HUES48 (cell line): ENCODE results near the gene TRAIP.
"Not testable (repeated sequence)": the region's sequence is repeated elsewhere in the genome, so short reads cannot be mapped to it uniquely, and the experiment has no call there.

Experiments used
- H3K27ac ChIP-seq: one replicate; pipeline ENCODE4 v1.7.0; 2013; ENCODE audit warnings: low read depth, low read length, inconsistent platforms
- H3K27me3 ChIP-seq: 2 replicates; pipeline ENCODE4 v1.6.1; 2013; ENCODE audit warnings: mild to moderate bottlenecking, low read length; ENCODE audit not compliant: control insufficient read depth, insufficient read depth
- H3K36me3 ChIP-seq: 2 replicates; pipeline ENCODE4 v1.6.1; 2013; ENCODE audit warnings: low read length; ENCODE audit not compliant: control insufficient read depth, insufficient read depth
- H3K4me1 ChIP-seq: 2 replicates; pipeline ENCODE4 v1.6.1; 2013; ENCODE audit warnings: mild to moderate bottlenecking, low read length; ENCODE audit not compliant: control insufficient read depth, insufficient read depth
- H3K4me3 ChIP-seq: 2 replicates; pipeline ENCODE4 v1.5.1; 2013; ENCODE audit warnings: mild to moderate bottlenecking, low read depth, low read length
- H3K9ac ChIP-seq: 2 replicates; pipeline ENCODE4 v1.6.1; 2013; ENCODE audit warnings: mild to moderate bottlenecking, low read depth, low read length, moderate library complexity
- H3K9me3 ChIP-seq: 2 replicates; pipeline ENCODE4 v1.6.1; 2013; ENCODE audit warnings: low read length; ENCODE audit not compliant: control insufficient read depth, insufficient read depth

TRAIP gene

DNA sequence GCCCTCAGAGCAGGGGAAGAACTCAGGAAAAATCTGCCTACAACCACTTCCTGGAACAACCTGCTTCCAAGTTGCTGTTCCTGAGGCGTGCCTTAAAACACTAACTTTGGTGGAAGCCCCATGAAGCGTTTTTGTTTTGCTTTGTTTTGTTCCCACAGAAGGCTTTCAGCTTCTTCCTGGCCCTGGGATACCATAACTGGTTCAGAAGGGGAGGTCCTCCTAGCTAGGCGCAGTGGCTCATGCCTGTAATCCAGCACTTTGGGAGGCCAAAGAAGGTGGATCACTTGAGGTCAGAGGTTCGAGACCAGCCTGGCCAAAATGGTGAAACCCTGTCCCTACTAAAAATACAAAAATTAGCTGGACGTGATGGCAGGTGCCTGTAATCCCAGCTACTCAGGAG lies 68.8 kb downstream of the TRAIP start:
- Histone ChIP-seq H3K9ac (no peak overlapping the region), H3K36me3 (peaks cover 11% of the 10 kb centered on the region), H3K4me3 (no peak overlapping the region), H3K27me3 (no peaks in the 10 kb centered on the region), H3K27ac (no peak overlapping the region), H3K4me1 (peaks cover 3% of the 10 kb centered on the region; the same call in 1 of the 2 replicates), H3K9me3 (no peaks in the 10 kb centered on the region)

GRCh38 chr3:49787182-49787464 lies 69.2 kb downstream of the TRAIP start:
- Histone ChIP-seq H3K4me1 (peaks cover 3% of the 10 kb centered on the region; the same call in 1 of the 2 replicates), H3K9me3 (no peaks in the 10 kb centered on the region), H3K27me3 (no peaks in the 10 kb centered on the region), H3K4me3 (peak overlapping the region; percentile 51; the same call in 1 of the 2 replicates), H3K9ac (no peak overlapping the region), H3K36me3 (peaks cover 11% of the 10 kb centered on the region), H3K27ac (no peak overlapping the region)

GRCh38 chr3:49786357-49787181 lies 69.8 kb downstream of the TRAIP start, which contains the start of gene IP6K1:
Gene IP6K1 (minus strand): TSS chr3:49786542. CDS start chr3:49748040, 38,502 bp downstream.
- H3K27me3 ChIP-seq, result no peaks in the 10 kb centered on the region
- peak within 1 kb of the TSS; percentile 90 for H3K27ac ChIP-seq
- peaks cover 3% of the 10 kb centered on the region; the same call in 1 of the 2 replicates for H3K4me1 ChIP-seq
- peak within 1 kb of the TSS; percentile 54 for H3K9ac ChIP-seq
- peaks cover 14% of the 10 kb centered on the region for H3K36me3 ChIP-seq
- peak within 1 kb of the TSS; percentile 99 for H3K4me3 ChIP-seq
- no peaks in the 10 kb centered on the region for H3K9me3 ChIP-seq

DNA sequence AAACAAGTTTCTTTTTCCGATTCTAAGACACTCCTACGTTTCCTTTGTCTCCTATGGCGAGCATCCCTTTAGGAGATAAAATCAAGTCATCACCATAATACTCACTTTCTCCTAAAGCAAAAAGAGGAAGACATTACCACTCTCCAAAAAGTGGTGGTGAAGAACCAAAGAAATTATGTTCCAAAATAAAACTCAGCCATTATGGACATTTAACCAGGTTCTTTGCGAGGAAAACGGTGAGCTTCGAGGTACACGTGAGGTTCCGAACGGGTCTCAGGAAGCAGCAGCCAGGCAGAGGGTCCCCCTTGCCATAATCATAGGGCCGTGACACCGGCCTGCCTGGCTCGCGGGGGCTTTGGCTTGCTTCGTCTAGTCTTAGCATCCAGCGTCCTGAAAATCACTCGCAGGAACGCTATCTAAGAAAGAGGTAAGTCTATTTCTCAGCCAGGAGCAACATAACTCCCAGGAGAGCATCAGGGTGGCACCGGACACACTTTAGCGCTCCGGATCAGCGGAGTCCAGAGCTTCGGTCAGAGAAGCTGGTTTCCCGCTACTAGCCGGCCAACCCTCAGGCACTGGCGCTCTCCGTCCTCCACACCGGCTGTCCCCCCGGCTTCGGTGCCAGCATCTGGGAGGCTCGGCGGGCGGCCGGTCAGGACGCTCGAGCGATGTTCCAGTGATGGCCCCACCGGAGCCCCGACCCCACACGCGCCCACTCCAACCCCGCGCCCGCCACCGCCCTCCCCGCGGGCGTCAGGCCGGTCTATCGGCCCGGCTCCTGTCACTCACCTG lies 70.6 kb downstream of the TRAIP start:
- H3K9ac ChIP-seq, result peak overlapping the region; percentile 54
- peak overlapping the region; percentile 99 for H3K4me3 ChIP-seq
- H3K36me3 ChIP-seq, result peaks cover 20% of the 10 kb centered on the region
- peak overlapping the region; percentile 90 for H3K27ac ChIP-seq
- H3K9me3 ChIP-seq, result no peaks in the 10 kb centered on the region
- no peaks in the 10 kb centered on the region for H3K27me3 ChIP-seq
- peaks cover 3% of the 10 kb centered on the region; the same call in 1 of the 2 replicates for H3K4me1 ChIP-seq

DNA sequence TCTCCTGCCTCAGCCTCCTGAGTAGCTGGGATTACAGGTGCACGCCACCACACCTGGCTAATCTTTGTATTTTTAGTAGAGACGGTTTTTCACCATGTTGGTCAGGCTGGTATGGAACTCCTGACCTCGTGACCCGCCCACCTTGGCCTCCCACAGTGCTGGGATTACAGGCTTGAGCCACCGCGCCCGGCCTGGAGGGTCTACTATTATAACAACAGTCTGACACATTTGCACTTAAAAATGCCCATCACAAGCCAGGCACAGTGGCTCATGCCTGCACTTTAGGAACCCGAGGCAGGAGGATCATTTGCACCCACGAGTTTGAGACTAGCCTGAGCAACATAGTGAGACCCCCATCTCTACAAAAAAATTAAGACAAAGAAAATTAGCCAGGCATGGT lies 74.1 kb downstream of the TRAIP start:
- not testable (repeated sequence) for H3K4me3 ChIP-seq, H3K27me3 ChIP-seq, H3K27ac ChIP-seq, H3K4me1 ChIP-seq, H3K9ac ChIP-seq, H3K9me3 ChIP-seq
- peaks cover 25% of the 10 kb centered on the region for H3K36me3 ChIP-seq

- no peak overlapping the region for H3K9ac ChIP-seq
- peaks cover 27% of the 10 kb centered on the region for H3K36me3 ChIP-seq
- no peak overlapping the region for H3K4me3 ChIP-seq
- H3K9me3 ChIP-seq, result no peaks in the 10 kb centered on the region
- H3K27me3 ChIP-seq, result no peaks in the 10 kb centered on the region
- no peaks in the 10 kb centered on the region for H3K4me1 ChIP-seq
- no peak overlapping the region for H3K27ac ChIP-seq
Measured at GRCh38 chr3:49781415-49782199, 74.8 kb downstream of the TRAIP start.

DNA sequence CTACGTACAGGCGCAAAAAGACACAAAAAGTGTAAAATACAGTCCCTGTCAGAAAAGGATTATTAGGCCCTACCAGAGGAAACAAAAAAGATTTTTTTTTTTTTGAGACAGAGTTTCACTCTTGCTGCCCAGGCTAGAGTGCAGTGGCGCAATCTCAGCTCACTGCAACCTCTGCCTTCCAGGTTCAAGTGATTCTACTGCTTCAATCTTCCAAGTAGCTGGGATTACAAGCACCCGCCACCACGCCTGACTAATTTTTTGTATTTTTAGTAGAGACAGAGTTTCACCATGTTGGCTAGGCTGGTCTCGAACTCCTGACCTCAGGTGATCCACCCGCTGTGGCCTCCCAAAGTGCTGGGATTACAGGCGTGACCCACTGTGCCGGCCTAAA lies 75.4 kb downstream of the TRAIP start:
- not testable (repeated sequence) for H3K4me1 ChIP-seq, H3K9ac ChIP-seq, H3K4me3 ChIP-seq, H3K27me3 ChIP-seq, H3K27ac ChIP-seq, H3K9me3 ChIP-seq
- H3K36me3 ChIP-seq, result peaks cover 30% of the 10 kb centered on the region

- H3K27me3 ChIP-seq, result no peaks in the 10 kb centered on the region
- H3K4me3 ChIP-seq, result no peak overlapping the region
- no peak overlapping the region for H3K9ac ChIP-seq
- no peak overlapping the region for H3K27ac ChIP-seq
- H3K4me1 ChIP-seq, result no peaks in the 10 kb centered on the region
- H3K9me3 ChIP-seq, result no peaks in the 10 kb centered on the region
- H3K36me3 ChIP-seq, result peaks cover 30% of the 10 kb centered on the region
Measured at GRCh38 chr3:49780080-49780974, 76.0 kb downstream of the TRAIP start.

- H3K9me3 ChIP-seq, result no peaks in the 10 kb centered on the region
- H3K27me3 ChIP-seq, result no peaks in the 10 kb centered on the region
- H3K27ac ChIP-seq, result no peak overlapping the region
- H3K4me1 ChIP-seq, result no peaks in the 10 kb centered on the region
- H3K36me3 ChIP-seq, result peaks cover 26% of the 10 kb centered on the region
- no peak overlapping the region for H3K4me3 ChIP-seq
- no peak overlapping the region for H3K9ac ChIP-seq
Measured at GRCh38 chr3:49779358-49780079, 76.8 kb downstream of the TRAIP start.
